GM19023 (cell line): ENCODE results near the gene C12orf56.
"Not testable (repeated sequence)": the region's sequence is repeated elsewhere in the genome, so short reads cannot be mapped to it uniquely, and the experiment has no call there.

Experiments used
- ATAC-seq: cut with Tn5 transposase; IDR thresholded peaks from one replicate; pipeline ENCODE4 v1.9.1; 2021; ENCODE audit warnings: mild to moderate bottlenecking, moderate library complexity; ENCODE audit not compliant: unreplicated experiment

Gene C12orf56

DNA sequence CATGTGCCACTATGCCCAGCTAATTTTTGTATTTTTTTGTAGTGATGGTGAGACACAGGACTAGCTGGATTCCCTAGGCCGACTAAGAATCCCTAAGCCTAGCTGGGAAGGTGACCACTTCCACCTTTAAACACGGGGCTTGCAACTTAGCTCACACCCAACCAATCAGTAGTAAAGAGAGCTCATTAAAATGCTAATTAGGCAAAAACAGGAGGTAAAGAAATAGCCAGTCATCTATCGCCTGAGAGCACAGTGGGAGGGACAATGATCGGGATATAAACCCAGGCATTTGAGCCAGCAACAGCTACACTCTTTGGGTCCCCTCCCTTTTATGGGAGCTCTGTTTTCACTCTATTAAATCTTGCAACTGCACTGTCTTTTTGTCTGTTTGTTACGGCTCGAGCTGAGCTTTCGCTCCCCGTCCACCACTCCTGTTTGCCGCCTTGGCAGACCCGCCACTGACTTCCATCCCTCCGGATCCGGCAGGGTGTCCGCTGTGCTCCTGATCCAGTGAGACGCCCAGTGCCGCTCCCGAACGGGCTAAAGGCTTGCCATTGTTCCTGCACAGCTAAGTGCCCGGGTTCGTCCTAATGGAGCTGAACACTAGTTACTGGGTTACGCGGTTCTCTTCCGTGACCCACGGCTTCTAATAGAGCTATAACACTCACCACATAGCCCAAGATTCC is 70.9 kb downstream of the C12orf56 start:
- not testable (repeated sequence) for ATAC-seq

DNA sequence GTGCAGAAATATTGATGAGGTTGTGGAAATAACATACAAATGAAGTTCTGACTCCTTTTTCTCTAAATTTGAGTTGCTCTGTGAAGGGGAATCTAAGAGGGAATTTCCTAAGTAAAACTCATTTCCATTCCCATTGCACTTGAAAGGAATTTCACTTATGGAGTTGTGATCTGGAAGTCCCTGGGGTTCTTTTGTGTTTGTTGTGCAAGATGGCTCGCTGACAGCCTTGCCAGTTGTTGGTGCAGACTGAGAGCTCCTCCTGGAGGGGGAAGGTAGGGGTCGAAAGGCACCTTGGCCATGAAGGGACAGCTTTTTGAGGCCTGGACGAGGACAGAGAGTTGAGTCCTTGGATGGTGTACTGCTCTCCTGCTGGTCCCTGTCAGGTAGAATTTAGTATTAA is 72.0 kb downstream of the C12orf56 start:
- ATAC-seq, result no peak

DNA sequence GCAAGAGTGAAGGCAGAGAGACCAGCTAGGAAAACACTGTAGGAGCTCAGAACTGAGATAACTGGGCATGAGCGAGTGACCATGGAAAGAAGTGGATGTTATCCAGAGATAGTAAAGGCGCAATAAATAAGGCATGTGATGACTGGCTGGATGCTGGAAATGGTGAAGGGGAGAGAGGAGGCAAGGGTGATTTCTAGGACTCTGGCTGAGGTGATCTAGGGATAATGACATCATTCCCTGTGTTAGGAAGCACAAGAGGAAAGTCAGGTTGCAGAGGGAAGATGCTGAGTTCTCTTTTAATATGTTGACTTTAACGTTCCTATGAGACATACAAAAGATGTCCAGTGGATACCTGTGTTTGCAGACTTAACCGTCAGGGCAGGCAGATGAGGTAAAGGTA is 78.7 kb downstream of the C12orf56 start:
- no peak for ATAC-seq

DNA sequence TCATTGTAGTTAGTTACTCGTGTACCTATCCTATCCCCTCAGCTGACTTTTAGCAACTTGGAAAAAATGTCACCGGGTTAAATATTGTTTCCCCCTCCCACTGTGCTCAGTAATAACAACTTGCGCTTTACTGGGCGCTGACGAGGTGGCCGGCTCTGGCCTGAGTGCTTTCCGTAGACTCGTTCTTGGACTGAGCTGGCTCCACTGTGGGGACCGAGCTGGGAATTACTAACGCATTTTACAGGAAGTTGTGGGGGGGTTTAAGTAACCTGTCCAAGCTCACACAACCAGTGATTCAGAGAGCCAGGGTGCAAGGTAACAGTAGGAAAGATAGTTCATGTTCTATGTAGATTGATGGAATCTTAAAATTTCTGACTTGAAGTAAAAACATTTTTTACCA is 86.0 kb downstream of the C12orf56 start:
- ATAC-seq, result no peak

DNA sequence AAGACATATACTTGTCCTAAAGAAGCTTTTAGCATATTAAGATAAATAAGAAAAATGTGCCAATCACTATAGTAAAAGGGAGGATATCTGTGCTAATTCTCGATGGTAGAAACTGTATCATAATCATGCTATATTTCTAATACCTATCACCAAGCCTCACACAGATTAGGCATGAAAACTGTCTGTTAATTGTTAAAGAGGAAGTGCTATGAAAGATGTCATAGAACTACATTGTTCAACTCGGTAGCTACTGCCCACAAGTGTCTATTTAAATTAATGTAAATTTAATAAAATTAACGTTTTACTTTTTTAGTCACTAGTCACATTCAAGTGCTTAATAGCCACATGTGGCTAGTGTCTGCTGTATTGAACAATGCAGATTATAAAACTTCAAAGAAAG is 90.9 kb downstream of the C12orf56 start:
- ATAC-seq, result no peak

DNA sequence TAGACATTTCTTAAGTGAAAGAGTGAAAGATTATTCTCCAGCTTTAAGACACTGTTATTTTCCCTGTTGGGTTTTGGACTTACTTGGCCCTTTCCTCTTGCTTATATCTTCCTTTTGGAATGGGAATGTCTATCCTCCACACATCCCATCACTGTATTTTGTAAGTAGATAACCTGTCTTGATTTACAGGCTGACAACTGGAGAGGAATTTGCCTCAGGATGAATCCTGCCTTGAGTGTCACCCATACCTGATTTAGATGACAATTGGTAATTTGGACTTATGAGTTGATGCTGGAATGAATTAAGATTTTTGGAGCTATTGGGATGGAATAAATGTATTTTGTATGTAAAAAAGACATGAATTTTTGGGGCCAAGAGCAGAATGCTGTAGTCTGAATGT is 94.3 kb downstream of the C12orf56 start:
- ATAC-seq, result no peak

DNA sequence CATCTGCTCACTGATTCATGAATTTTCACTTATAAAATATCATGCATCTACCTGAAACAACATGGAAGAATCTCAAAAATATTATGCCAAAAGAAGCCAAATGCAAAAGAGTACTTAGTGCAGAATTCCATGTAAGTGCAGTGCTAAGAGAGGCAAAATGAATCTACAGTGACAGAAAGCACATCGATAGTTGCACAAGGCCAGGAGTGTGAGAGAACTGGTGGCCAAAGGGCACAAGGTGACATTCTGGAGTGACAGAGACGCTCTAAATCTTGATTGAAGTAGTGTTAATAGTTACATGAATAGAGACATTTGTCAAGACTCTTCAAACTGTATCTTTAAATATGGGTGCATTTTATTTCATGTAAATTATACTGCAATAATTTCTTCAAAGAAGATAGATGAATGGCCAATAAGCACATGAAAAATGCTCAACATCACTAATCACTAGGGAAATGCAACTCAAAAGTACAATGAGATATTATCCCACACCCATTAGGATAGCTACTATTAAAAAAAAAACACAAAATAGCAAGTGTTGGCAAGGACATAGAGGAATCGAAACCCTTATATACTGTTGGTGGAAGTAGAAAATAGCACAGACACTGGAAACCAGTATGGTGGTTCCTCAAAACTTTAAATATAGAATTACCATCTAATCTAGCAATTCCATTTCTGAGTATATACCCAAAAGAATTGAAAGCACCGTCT is 96.7 kb downstream of the C12orf56 start:
- ATAC-seq, result no peak

DNA sequence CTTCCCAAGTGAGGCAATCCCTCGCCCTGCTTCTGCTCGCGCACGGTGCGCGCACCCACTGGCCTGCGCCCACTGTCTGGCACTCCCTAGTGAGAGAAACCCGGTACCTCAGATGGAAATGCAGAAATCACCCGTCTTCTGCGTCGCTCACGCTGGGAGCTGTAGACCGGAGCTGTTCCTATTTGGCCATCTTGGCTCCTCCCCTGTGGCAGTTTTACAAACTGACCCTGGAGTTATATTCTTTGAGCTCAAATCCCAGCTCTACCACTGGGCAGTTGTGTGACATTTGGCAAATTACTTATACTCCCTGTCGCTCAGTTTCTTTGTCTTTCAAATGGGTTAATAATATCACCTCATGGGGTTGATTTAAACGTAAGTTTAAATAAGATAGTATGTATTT is 97.4 kb downstream of the C12orf56 start:
- not testable (repeated sequence) for ATAC-seq

- no peak for ATAC-seq
These were observed 104.0 kb downstream of the C12orf56 start for GRCh38 chr12:64286521-64286920.

DNA sequence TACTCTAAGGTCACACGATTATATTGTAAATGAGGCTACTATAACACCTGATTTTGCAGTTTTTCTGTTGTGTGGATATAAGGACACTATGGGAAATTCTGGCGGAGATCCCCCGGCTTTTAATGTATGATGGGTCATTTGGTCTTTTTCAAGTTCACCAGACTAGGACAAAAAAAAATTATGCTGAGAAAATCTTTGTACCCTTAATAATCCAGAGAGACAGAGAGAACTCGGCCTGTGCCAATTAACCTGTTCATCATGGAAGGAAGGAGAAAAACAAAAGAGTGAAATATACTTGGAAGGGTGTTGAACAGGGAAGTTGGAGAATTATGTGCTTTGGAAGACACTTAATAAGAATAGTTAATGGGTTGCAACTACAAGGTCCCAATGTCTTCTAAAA is 106.3 kb downstream of the C12orf56 start:
- no peak for ATAC-seq

DNA sequence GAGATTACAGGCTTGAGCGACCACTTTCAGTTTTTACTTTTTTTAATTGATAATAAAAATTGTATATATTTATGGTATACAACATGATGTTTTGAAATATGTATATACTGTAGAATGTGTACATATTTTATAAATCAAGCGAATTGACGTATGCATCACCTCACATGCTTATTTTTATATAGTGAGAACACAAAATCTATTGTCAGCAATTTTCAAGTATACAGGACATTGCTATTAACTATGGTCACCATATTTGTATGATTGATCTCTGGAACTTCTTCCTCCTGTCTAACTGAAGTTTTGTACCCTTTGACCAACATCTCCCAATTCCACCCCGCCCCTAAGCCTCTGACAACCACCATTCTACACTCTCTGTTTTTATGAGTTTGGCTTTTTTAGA is 112.1 kb downstream of the C12orf56 start:
- ATAC-seq, result no peak

- no peak for ATAC-seq
These were observed 116.8 kb downstream of the C12orf56 start for GRCh38 chr12:64273527-64274403.

DNA sequence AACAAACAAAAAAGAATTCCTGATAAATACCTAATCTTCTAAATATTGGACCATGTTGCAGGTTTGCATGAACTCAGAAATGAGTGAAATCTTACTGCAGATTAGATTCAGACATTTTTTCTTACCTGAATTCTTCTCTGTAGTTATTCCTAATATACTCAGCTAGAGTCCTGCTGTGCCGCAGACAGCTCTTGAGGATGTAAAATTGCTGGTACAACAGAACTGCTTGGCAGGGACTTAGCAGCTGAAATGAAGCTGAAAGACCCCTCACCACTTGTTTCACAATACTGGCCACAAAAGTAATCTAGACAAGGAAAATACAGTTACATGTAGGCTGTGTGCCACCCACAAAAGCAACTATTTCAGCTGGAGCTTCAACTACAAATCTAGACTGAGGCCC is 120.1 kb downstream of the C12orf56 start:
- no peak for ATAC-seq

DNA sequence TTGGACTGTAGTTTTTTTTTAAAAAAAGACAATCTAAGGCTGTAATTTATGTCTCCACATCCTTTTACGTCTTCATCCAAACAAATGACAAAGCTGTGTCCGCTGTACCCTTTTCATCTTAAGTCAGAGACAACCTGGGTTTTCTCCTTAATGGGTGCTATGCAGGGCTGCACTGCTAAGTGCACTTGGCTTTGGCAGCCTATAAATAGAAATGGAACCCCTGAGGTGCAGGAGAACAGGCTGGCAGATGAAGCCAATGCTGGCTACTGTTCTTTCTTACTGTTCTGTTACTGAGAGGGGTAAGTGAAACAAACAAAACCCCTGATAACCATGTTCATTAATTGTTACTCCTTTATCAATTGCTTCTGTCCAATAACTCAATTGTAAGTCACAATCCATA is 121.4 kb downstream of the C12orf56 start:
- no peak for ATAC-seq

GRCh38 chr12:64268409-64268808 is 122.1 kb downstream of the C12orf56 start:
- ATAC-seq, result no peak

- ATAC-seq, result no peak
These were observed 124.7 kb downstream of the C12orf56 start for GRCh38 chr12:64265839-64266238.

DNA sequence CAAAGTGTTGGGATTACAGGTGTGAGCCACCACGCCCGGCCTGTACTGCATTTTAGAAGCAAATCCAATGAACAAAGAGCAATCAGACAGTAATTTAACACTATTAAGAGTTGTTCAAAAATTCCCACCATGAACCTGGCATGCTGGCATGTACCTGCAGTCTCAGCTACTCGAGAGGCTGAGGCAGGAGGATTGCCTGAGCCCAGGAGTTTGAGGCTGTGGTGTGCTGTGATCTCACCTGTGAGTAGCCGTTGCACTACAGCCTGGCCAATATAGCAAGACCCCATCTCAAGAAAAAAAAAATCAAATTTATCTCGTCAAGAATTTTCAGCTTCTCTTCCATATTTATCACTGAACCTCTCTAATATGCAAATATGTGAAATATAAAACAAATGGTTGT is 128.7 kb downstream of the C12orf56 start:
- ATAC-seq, result no peak

- no peak for ATAC-seq
These were observed 132.0 kb downstream of the C12orf56 start for GRCh38 chr12:64258576-64258975.

DNA sequence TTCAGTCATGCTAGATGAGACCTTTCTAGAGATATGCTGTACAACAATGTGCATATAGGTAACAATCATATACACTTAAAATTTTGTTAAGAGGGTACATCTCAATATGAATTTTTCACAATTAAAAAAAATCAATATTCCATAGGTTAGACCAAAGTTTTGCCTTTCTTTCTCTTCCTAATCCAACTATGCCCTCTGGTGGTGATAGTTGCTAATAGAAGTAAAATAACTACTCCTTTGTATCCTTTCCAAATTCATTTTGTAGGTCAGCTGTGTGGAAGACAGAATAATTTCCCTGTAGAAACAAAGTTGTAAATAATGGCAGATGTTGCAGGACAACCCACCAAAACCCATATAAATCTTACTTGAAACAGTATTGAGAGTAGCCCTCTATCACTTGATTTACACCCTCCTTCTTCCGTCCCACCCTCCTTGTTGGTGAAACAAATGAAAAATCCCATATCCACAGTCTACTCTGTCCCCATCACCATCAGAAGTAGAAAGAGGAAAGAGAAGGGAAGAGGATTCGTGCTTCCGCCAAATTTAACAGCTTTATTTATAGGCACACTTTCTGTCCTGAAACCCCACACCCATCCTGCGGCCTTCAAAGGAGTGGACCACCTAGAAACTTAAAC is 134.3 kb downstream of the C12orf56 start:
- ATAC-seq, result no peak

DNA sequence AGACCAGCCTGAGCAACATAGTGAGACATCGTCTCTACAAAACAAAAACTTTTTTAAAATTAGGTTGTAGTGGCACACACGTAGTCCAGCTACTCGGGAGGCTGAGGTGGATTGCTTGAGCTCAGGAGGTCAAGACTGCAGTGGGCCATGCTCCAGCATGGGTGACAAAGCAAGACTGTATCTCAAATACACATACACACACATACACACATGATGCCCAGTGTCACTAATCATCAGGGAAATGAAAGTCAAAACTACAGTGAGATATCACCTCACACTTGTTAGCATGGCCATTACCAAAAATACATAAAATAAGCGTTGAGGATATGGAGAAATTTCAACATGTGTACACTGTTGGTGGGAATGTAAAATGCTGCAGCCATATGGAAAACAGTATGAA is 135.3 kb downstream of the C12orf56 start:
- ATAC-seq, result no peak

- ATAC-seq, result no peak
These were observed 137.2 kb downstream of the C12orf56 start for GRCh38 chr12:64253356-64253755.
